Measurements from ENCODE around the gene MYO16.

The MYO16 gene

GRCh38 chr13:108680011-108680410 lies 50.6 kb downstream of the MYO16 start:
- TF ChIP-seq GATA3 (IDR thresholded peaks at IDR 0.05; ENCODE audit: low read depth, low read length) = no peak
- TF ChIP-seq GATA2 (IDR thresholded peaks at IDR 0.05; ENCODE audit: low read depth, low read length) = no peak

- TF ChIP-seq GATA2 (IDR thresholded peaks at IDR 0.05; ENCODE audit: low read depth, low read length) = no peak
Measured at GRCh38 chr13:108681986-108682575, 52.7 kb downstream of the MYO16 start.

- no peak for TF ChIP-seq GATA2 (IDR thresholded peaks at IDR 0.05; ENCODE audit: low read depth, low read length)
- no peak for TF ChIP-seq GATA3 (IDR thresholded peaks at IDR 0.05; ENCODE audit: low read depth, low read length)
Measured at GRCh38 chr13:108682714-108683113, 53.3 kb downstream of the MYO16 start.

- TF ChIP-seq GATA2 (IDR thresholded peaks at IDR 0.05; ENCODE audit: low read depth, low read length) = no peak
- TF ChIP-seq GATA3 (IDR thresholded peaks at IDR 0.05; ENCODE audit: low read depth, low read length) = no peak
Measured at GRCh38 chr13:108686027-108686426, 56.6 kb downstream of the MYO16 start.

DNA sequence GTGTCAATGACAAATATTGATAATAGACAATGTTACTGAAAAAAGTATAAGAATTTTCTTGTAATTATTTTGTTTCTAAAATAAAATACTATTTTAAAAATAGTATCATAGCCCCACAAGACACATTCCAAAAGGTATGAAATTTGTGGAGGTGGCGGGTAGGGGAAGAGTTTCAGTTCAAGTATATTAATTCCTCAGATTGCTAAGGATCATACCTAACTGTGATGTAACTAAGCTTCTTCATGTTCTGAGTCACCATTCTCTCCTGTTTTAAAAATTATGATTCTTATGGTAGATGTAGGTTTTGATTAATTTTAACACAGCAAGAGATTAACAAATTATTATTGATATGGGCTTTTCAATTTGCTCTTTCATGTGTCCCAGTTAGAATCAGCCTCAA lies 61.3 kb downstream of the MYO16 start:
- TF ChIP-seq GATA2 (IDR thresholded peaks at IDR 0.05; ENCODE audit: low read depth, low read length) = no peak
- TF ChIP-seq GATA3 (IDR thresholded peaks at IDR 0.05; ENCODE audit: low read depth, low read length) = no peak

- TF ChIP-seq GATA3 (IDR thresholded peaks at IDR 0.05; ENCODE audit: low read depth, low read length) (no peak), GATA2 (IDR thresholded peaks at IDR 0.05; ENCODE audit: low read depth, low read length) (no peak)
Measured at GRCh38 chr13:108700422-108701170, 71.2 kb downstream of the MYO16 start.

GRCh38 chr13:108702171-108702570 lies 72.8 kb downstream of the MYO16 start:
- TF ChIP-seq GATA2 (IDR thresholded peaks at IDR 0.05; ENCODE audit: low read depth, low read length) = no peak
- TF ChIP-seq GATA3 (IDR thresholded peaks at IDR 0.05; ENCODE audit: low read depth, low read length) = no peak

- TF ChIP-seq GATA2 (IDR thresholded peaks at IDR 0.05; ENCODE audit: low read depth, low read length) (no peak), GATA3 (IDR thresholded peaks at IDR 0.05; ENCODE audit: low read depth, low read length) (no peak)
Measured at GRCh38 chr13:108705031-108705430, 75.6 kb downstream of the MYO16 start.

DNA sequence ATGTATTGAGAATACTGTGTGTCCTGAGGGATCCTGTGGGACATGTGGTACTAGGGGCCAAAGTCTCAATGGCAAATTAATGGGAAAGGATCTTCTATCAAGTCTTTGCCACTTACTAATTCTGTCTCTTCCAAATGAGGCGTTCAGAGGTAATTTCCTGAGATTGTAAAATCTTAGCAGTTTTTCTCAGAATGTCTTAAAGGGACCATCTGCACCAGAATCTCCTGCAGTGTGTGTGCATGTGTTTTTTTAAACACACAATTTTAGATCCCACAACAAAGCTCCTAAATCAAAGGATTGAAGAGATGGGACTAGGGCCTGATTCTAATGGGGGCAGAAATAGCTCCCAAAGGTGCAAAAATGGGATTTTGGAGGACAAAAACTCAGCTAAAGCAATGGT lies 78.2 kb downstream of the MYO16 start:
- TF ChIP-seq GATA3 (IDR thresholded peaks at IDR 0.05; ENCODE audit: low read depth, low read length) (no peak), GATA2 (IDR thresholded peaks at IDR 0.05; ENCODE audit: low read depth, low read length) (no peak)

DNA sequence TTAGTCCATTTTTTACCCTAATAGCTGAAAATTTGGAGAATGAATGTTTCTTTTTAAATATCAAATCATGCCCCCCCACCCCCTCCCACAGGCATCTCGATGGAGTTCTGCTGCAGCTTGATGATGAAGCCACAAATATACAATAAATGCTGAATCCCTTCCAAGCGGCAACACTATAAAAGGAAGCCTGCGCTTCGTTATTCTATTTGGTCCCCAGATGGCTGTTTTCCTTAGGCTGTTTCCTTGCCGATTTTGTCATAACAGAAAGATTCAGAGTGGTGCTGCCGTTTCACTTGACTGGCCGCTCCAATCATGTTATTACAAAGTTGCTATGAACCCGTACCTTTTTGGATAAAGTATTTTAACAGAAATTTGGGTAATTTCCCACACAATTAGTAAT lies 79.5 kb downstream of the MYO16 start:
- no peak for TF ChIP-seq GATA2 (IDR thresholded peaks at IDR 0.05; ENCODE audit: low read depth, low read length)
- no peak for TF ChIP-seq GATA3 (IDR thresholded peaks at IDR 0.05; ENCODE audit: low read depth, low read length)

GRCh38 chr13:108711386-108711785 lies 82.0 kb downstream of the MYO16 start:
- no peak for TF ChIP-seq GATA2 (IDR thresholded peaks at IDR 0.05; ENCODE audit: low read depth, low read length)

DNA sequence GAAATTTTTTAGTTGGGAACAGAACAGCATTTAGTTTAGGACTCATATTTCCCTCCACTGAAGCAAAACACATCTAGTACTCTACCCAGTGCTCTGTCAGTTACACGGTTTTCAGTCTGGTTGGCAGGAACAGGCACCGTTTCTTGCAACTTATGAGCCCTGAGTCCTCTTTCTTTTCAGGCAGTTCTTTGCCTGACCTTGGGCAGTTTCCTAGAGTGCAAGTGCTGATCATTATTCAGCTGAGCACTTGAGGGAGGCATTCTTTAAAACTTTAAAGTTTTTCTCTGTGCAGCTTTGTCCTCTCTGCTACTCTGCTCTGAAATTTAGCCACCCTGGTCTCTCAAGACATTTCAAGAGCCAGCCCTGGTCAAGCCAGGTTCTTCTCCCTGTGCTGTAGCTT lies 96.1 kb downstream of the MYO16 start:
- TF ChIP-seq GATA3 (IDR thresholded peaks at IDR 0.05; ENCODE audit: low read depth, low read length) = no peak
- TF ChIP-seq GATA2 (IDR thresholded peaks at IDR 0.05; ENCODE audit: low read depth, low read length) = no peak

DNA sequence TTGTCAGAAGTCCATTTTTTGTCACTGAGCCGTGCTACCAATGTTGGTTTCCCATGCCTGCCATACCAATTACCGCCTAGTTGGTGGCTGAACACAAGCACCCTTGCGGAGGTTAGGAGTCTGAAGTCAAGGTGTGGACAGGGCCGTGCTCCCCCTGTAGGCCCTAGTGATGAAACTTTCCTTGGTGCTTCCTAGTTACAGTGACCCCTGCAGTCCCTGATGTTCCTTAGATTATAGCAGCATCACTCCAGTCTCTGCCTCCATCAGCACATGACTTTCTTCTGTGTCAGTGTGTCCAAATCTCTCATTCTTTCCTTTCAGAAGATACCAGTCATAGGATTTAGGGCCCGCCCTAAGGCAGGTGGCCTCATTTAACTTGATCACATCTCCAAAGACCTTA lies 99.0 kb downstream of the MYO16 start:
- TF ChIP-seq GATA2 (IDR thresholded peaks at IDR 0.05; ENCODE audit: low read depth, low read length) = no peak
- TF ChIP-seq GATA3 (IDR thresholded peaks at IDR 0.05; ENCODE audit: low read depth, low read length) = no peak

DNA sequence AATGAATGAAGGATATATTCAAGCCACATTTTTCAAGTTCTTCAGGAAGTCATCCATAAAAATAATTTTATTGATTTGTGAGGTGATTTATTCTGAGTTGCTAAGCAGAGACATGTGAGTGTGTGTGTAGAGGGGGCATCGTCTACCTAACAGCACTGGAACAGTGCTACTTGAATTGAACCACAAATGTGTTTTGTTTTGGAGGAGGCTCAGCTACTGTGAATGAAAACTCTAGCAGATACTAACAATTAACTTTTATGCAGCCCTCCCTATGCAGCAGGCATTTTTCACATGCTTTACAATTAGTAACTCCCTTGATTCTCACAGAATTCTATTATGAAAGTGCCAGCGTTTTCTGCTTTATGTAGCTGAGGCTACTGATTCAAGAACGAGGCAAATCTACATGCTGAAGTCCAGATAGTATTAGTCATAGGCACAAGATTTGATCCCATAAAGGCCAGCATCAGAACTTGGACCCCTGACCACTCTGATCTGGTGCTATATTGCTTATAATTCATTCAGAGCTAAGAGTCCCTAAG lies 103.7 kb downstream of the MYO16 start:
- no peak for TF ChIP-seq GATA2 (IDR thresholded peaks at IDR 0.05; ENCODE audit: low read depth, low read length)
- TF ChIP-seq GATA3 (IDR thresholded peaks at IDR 0.05; ENCODE audit: low read depth, low read length) = no peak

- no peak for TF ChIP-seq GATA3 (IDR thresholded peaks at IDR 0.05; ENCODE audit: low read depth, low read length)
- no peak for TF ChIP-seq GATA2 (IDR thresholded peaks at IDR 0.05; ENCODE audit: low read depth, low read length)
Measured at GRCh38 chr13:108734676-108735075, 105.3 kb downstream of the MYO16 start.
